Esophagus mucosa (tissue), 1 donor: ENCODE results near the gene F2R. TPM values are rescaled to one million over a fixed set of nuclear protein-coding genes. Genes with fewer than 3 reads are reported as not detected.
"Not testable (repeated sequence)": the region's sequence is repeated elsewhere in the genome, so short reads cannot be mapped to it uniquely, and the experiment has no call there.

Experiments used
- ATAC-seq: fragments of 200-7000 bp; cut with Tn5 transposase; one replicate; pipeline ENCODE4 v1.9.1; 2020
- total RNA-seq: library from RNA; stranded (reverse); gene quantifications from one replicate; pipeline ENCODE4 v1.2.4, GENCODE V29; 2023
- donor health status: DM: yes; HTN: yes; CAD: no.

Gene F2R
- 2.3 TPM for total RNA-seq

- ATAC-seq = peak; percentile 75
These were observed at the start of gene F2R for GRCh38 chr5:76715736-76716455. Gene F2R, plus strand, starts transcription at chr5:76716126. Its CDS starts 182 bp downstream, at chr5:76716308.

- ATAC-seq = no peak
These were observed 48.4 kb upstream of the F2R start for GRCh38 chr5:76667495-76667894.

GRCh38 chr5:76669245-76669644, 46.7 kb upstream of the F2R start:
- no peak for ATAC-seq

- ATAC-seq = no peak
These were observed 45.4 kb upstream of the F2R start for GRCh38 chr5:76670508-76670907.

- no peak for ATAC-seq
These were observed 43.7 kb upstream of the F2R start for GRCh38 chr5:76672242-76672641.

- no peak for ATAC-seq
These were observed 42.8 kb upstream of the F2R start for GRCh38 chr5:76673125-76673524.

GRCh38 chr5:76674330-76675066, 41.4 kb upstream of the F2R start:
- ATAC-seq = no peak

- no peak for ATAC-seq
These were observed 40.6 kb upstream of the F2R start for GRCh38 chr5:76675364-76675763.

- ATAC-seq = no peak
These were observed 38.0 kb upstream of the F2R start for GRCh38 chr5:76677849-76678472.

GRCh38 chr5:76679231-76679630, 36.7 kb upstream of the F2R start:
- ATAC-seq = no peak

GRCh38 chr5:76680826-76681225, 35.1 kb upstream of the F2R start:
- ATAC-seq = not testable (repeated sequence)

- no peak for ATAC-seq
These were observed 34.6 kb upstream of the F2R start for GRCh38 chr5:76681287-76681686.

- no peak for ATAC-seq
These were observed 33.5 kb upstream of the F2R start for GRCh38 chr5:76682387-76682786.

- no peak for ATAC-seq
These were observed 31.9 kb upstream of the F2R start for GRCh38 chr5:76683816-76684731.

GRCh38 chr5:76684756-76685519, 31.0 kb upstream of the F2R start:
- ATAC-seq = no peak

- ATAC-seq = no peak
These were observed 30.2 kb upstream of the F2R start for GRCh38 chr5:76685704-76686103.

GRCh38 chr5:76688212-76688611, 27.7 kb upstream of the F2R start:
- no peak for ATAC-seq

- ATAC-seq = no peak
These were observed 27.1 kb upstream of the F2R start for GRCh38 chr5:76688836-76689235.

- ATAC-seq = no peak
These were observed 26.4 kb upstream of the F2R start for GRCh38 chr5:76689321-76690036.

GRCh38 chr5:76690037-76690679, 25.8 kb upstream of the F2R start:
- ATAC-seq = no peak
